Amniotic epithelial cell (primary cell): ENCODE results near the gene UBL3.

ENCODE experiments used
- DNase-seq: peaks from one replicate; pipeline ENCODE4 v3.0.0-alpha.2; 2010; ENCODE audit warnings: low read depth

Gene UBL3

GRCh38 chr13:29810145-29810742 is 40.2 kb downstream of the UBL3 start:
- DNase-seq: no peak

- DNase-seq: no peak
Observed at GRCh38 chr13:29808264-29808663, 42.2 kb downstream of the UBL3 start.

GRCh38 chr13:29805994-29806979 is 44.1 kb downstream of the UBL3 start:
- no peak for DNase-seq

- no peak for DNase-seq
Observed at GRCh38 chr13:29803221-29803620, 47.2 kb downstream of the UBL3 start.

- DNase-seq: peak; percentile 62
Observed at GRCh38 chr13:29802621-29803020, 47.8 kb downstream of the UBL3 start.

- DNase-seq: peak; percentile 40
Observed at GRCh38 chr13:29801737-29802305, 48.6 kb downstream of the UBL3 start.

- DNase-seq: no peak
Observed at GRCh38 chr13:29801102-29801501, 49.3 kb downstream of the UBL3 start.

GRCh38 chr13:29800687-29801086 is 49.7 kb downstream of the UBL3 start:
- no peak for DNase-seq

- peak; percentile 24 for DNase-seq
Observed at GRCh38 chr13:29799041-29799440, 51.4 kb downstream of the UBL3 start.

- DNase-seq: no peak
Observed at GRCh38 chr13:29791997-29792780, 58.2 kb downstream of the UBL3 start.

GRCh38 chr13:29791508-29791907 is 58.9 kb downstream of the UBL3 start:
- DNase-seq: no peak

- no peak for DNase-seq
Observed at GRCh38 chr13:29786698-29787097, 63.7 kb downstream of the UBL3 start.

GRCh38 chr13:29785978-29786377 is 64.4 kb downstream of the UBL3 start:
- DNase-seq: no peak

- no peak for DNase-seq
Observed at GRCh38 chr13:29782798-29783197, 67.6 kb downstream of the UBL3 start.

GRCh38 chr13:29774830-29775229 is 75.6 kb downstream of the UBL3 start:
- DNase-seq: no peak

GRCh38 chr13:29771247-29771646 is 79.2 kb downstream of the UBL3 start:
- peak; percentile 33 for DNase-seq

GRCh38 chr13:29767006-29767405 is 83.4 kb downstream of the UBL3 start:
- DNase-seq: peak; percentile 41

GRCh38 chr13:29763436-29764180 is 86.8 kb downstream of the UBL3 start:
- DNase-seq: no peak

- no peak for DNase-seq
Observed at GRCh38 chr13:29761815-29762214, 88.6 kb downstream of the UBL3 start.

GRCh38 chr13:29761160-29761559 is 89.3 kb downstream of the UBL3 start:
- DNase-seq: no peak

GRCh38 chr13:29760544-29760943 is 89.9 kb downstream of the UBL3 start:
- DNase-seq: no peak
